Activated naive CD8-positive, alpha-beta T cell treated with anti-CD3 and anti-CD28 coated beads for 36 hours (primary cell): ENCODE measurements around the gene SDHAF4. TPM values are rescaled to one million over a fixed set of nuclear protein-coding genes. Genes with fewer than 3 reads are reported as not detected.
A peak's percentile ranks its signal among the peaks of the same experiment; 100 is the strongest.
"Not testable (repeated sequence)": the region's sequence is repeated elsewhere in the genome, so short reads cannot be mapped to it uniquely, and the experiment has no call there.

Experiments
- DNase-seq: peaks from one replicate; pipeline ENCODE4 v3.0.0; 2021
- H3K27ac Mint-ChIP-seq: one replicate; pipeline ENCODE4 v1.8.0; 2022; ENCODE audit warnings: mild to moderate bottlenecking, moderate library complexity, mixed read lengths
- H3K27me3 Mint-ChIP-seq: one replicate; pipeline ENCODE4 v1.8.0; 2022; ENCODE audit warnings: mild to moderate bottlenecking, mixed read lengths
- H3K36me3 Mint-ChIP-seq: one replicate; pipeline ENCODE4 v1.8.0; 2021; ENCODE audit warnings: mild to moderate bottlenecking, mixed read lengths
- H3K4me1 Mint-ChIP-seq: one replicate; pipeline ENCODE4 v1.8.0; 2021; ENCODE audit warnings: mixed read lengths
- H3K4me3 Mint-ChIP-seq: one replicate; pipeline ENCODE4 v1.8.0; 2022; ENCODE audit warnings: mild to moderate bottlenecking, moderate library complexity, mixed read lengths
- H3K9me3 Mint-ChIP-seq: one replicate; pipeline ENCODE4 v1.8.0; 2022; ENCODE audit warnings: mixed read lengths
- total RNA-seq, 2 experiments: library from RNA; stranded (reverse); gene quantifications; one replicate each; pipeline ENCODE4 v1.2.3, GENCODE V29; 2021

Gene SDHAF4
- total RNA-seq: 10 to 100 TPM; 10.2 to 13.1 TPM

DNA sequence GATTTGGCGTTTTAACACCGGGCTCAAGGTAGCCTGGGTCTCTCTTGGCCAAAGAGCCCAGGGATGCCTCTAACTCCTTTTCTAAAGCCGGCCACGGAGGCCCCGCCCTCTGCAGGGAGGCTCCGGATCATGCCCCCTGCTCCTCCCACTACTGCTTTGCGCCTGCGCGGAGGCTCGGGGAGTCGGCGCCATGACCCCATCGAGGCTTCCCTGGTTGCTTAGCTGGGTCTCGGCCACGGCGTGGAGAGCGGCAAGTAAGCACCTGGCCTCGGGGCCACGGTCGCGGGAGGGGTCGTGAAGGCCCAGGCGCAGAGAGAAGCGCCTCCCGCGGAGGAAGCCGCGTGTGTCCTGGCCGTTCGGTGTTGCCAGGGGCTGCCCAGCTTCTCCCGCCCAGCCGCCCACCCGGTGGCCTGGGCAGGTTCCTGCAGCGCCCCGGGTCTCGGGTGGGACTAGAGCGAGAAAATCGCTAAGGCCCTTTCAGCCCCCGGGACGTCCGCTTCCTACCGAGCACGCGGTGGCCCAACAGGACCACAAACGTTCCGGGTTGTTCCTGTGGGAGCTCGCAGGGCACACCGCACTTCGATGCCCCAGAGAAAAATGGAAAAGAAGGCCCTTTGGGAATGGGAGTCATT, at the start of gene SDHAF4:
SDHAF4 (plus strand) TSS at position 180 of the 632 bp plus-strand sequence; CDS start at position 191, 11 bp downstream.
- peak within 1 kb of the TSS; percentile 84 for H3K27ac Mint-ChIP-seq
- peak within 1 kb of the TSS; percentile 86 for H3K4me3 Mint-ChIP-seq
- peaks cover 4% of the 10 kb centered on the region for H3K27me3 Mint-ChIP-seq
- H3K9me3 Mint-ChIP-seq: no peaks in the 10 kb centered on the region
- H3K4me1 Mint-ChIP-seq: peaks cover 14% of the 10 kb centered on the region
- H3K36me3 Mint-ChIP-seq: peaks cover 19% of the 10 kb centered on the region
- peak; percentile 94 for DNase-seq

DNA sequence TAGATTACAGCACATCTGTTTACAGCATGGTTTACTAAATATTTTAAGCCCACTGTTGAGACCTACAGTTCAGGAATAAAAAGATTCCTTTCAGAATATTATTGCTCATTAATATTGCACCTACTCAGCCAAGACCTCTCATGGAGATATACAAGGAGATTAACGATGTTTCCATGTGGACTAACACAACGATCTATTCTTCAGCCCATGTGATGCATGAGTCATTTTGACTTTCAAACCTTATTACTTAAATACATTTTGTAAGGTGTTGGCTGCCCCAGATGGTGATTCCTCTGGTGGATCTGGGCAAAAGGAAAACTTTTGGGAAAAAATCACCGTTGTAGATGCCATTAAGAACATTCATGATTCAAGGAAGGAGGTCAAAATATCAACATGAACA, 48.0 kb upstream of the SDHAF4 start:
- DNase-seq: no peak
- no peaks in the 10 kb centered on the region for H3K36me3 Mint-ChIP-seq
- H3K4me1 Mint-ChIP-seq: peaks cover 7% of the 10 kb centered on the region
- H3K27me3 Mint-ChIP-seq: no peaks in the 10 kb centered on the region
- H3K27ac Mint-ChIP-seq: no peak overlapping the region
- no peak overlapping the region for H3K4me3 Mint-ChIP-seq
- H3K9me3 Mint-ChIP-seq: no peaks in the 10 kb centered on the region

DNA sequence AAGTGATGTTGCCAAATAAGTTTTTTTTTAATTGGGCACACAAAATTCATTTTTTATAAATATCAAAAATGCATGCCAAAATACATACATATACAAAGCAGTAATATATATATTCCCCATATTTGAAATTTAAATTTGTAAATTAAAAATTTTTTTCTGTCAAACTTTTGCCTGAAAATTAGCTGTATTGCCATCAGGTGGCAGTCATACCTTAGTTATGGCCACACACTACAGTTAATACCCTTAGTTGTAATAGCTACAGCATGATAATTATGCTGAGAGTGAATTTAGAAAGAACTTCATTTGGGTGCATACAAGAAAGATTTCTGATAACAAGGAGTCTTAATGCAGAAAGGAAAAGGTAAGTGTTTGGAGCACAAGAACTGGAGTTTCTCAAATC, 46.2 kb upstream of the SDHAF4 start:
- Mint-ChIP-seq H3K27me3 (no peaks in the 10 kb centered on the region), H3K27ac (no peak overlapping the region), H3K4me3 (no peak overlapping the region), H3K4me1 (peaks cover 7% of the 10 kb centered on the region), H3K9me3 (no peaks in the 10 kb centered on the region), H3K36me3 (peaks cover 3% of the 10 kb centered on the region)
- DNase-seq: no peak

GRCh38 chr6:70524721-70525286, 41.9 kb upstream of the SDHAF4 start:
- Mint-ChIP-seq H3K4me1 (no peaks in the 10 kb centered on the region), H3K27me3 (no peaks in the 10 kb centered on the region), H3K4me3 (no peak overlapping the region), H3K27ac (no peak overlapping the region), H3K9me3 (no peaks in the 10 kb centered on the region), H3K36me3 (peaks cover 7% of the 10 kb centered on the region)
- DNase-seq: no peak

- Mint-ChIP-seq H3K9me3 (no peaks in the 10 kb centered on the region), H3K36me3 (peaks cover 7% of the 10 kb centered on the region), H3K27me3 (no peaks in the 10 kb centered on the region), H3K4me3 (no peak overlapping the region), H3K27ac (no peak overlapping the region), H3K4me1 (peaks cover 6% of the 10 kb centered on the region)
- DNase-seq: no peak
Observed at GRCh38 chr6:70527071-70527737, 39.5 kb upstream of the SDHAF4 start.

GRCh38 chr6:70530023-70530422, 36.7 kb upstream of the SDHAF4 start:
- no peaks in the 10 kb centered on the region for H3K9me3 Mint-ChIP-seq
- H3K36me3 Mint-ChIP-seq: peaks cover 4% of the 10 kb centered on the region
- H3K4me1 Mint-ChIP-seq: peaks cover 6% of the 10 kb centered on the region
- H3K4me3 Mint-ChIP-seq: no peak overlapping the region
- no peak overlapping the region for H3K27ac Mint-ChIP-seq
- no peak for DNase-seq
- no peaks in the 10 kb centered on the region for H3K27me3 Mint-ChIP-seq

DNA sequence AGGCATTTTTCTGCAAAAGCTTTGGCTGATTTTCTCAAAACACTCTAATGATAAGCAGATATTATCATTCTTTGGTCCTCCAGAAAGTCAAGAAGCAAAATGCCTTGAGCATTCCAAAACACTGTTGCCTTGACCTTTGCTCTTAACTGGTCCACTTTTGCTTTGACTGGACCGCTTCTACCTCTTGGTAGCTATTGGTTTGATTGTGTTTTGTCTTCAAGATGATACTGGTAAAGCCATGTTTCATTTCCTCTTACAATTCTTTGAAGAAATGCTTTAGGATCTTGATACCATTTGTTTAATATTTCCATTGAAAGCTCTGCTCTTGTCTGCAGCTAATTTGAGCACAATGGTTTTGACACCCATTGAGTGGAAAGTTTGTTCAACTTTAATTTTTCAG, 35.6 kb upstream of the SDHAF4 start:
- no peak for DNase-seq
- Mint-ChIP-seq H3K27me3 (no peaks in the 10 kb centered on the region), H3K27ac (no peak overlapping the region), H3K4me3 (no peak overlapping the region), H3K9me3 (no peaks in the 10 kb centered on the region), H3K4me1 (peaks cover 6% of the 10 kb centered on the region), H3K36me3 (peaks cover 3% of the 10 kb centered on the region)

DNA sequence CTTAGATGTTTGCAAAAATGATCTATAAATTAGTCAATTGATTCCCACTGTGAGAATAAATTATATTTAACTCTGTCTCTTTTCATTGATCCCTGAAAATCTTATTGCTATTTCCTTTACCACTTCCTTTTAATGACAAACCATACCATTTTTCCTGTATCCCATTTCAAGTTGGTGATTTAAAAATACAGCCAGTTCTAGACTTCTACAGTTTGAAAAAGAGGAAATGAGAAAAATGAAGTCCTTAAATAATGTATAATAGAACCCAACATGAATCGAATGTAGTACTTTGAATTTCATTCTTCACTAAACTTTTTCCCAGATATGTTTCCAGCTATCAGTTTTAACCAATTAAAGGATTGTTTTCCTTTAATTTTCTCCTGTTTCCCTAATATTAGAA, 29.5 kb upstream of the SDHAF4 start:
- Mint-ChIP-seq H3K9me3 (no peaks in the 10 kb centered on the region), H3K36me3 (peaks cover 8% of the 10 kb centered on the region), H3K4me3 (no peak overlapping the region), H3K27ac (no peak overlapping the region), H3K27me3 (no peaks in the 10 kb centered on the region), H3K4me1 (peaks cover 3% of the 10 kb centered on the region)
- no peak for DNase-seq

GRCh38 chr6:70538376-70538775, 28.4 kb upstream of the SDHAF4 start:
- H3K9me3 Mint-ChIP-seq: no peaks in the 10 kb centered on the region
- H3K4me3 Mint-ChIP-seq: no peak overlapping the region
- H3K4me1 Mint-ChIP-seq: peaks cover 3% of the 10 kb centered on the region
- H3K27ac Mint-ChIP-seq: no peak overlapping the region
- DNase-seq: no peak
- peaks cover 8% of the 10 kb centered on the region for H3K36me3 Mint-ChIP-seq
- no peaks in the 10 kb centered on the region for H3K27me3 Mint-ChIP-seq

DNA sequence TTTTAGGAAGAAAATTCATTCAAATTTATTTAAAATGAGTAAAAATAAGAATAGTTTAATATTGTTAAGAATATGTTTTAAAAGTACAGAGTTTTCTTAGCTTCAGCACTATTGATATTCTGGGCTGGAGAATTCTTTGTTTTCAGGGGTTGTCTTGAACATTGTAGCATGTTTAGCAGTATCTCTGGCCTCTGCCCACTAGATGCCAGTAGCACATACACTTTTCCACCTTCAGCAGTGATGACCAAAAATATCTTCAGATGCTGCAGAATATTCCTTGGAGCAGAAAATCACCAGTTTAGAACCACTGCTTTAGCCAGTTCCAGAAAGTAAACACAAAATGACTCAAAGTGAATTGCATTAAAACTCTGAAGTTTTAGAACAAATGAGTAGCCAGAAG, 19.4 kb upstream of the SDHAF4 start:
- H3K27ac Mint-ChIP-seq: no peak overlapping the region
- no peak for DNase-seq
- H3K27me3 Mint-ChIP-seq: no peaks in the 10 kb centered on the region

DNA sequence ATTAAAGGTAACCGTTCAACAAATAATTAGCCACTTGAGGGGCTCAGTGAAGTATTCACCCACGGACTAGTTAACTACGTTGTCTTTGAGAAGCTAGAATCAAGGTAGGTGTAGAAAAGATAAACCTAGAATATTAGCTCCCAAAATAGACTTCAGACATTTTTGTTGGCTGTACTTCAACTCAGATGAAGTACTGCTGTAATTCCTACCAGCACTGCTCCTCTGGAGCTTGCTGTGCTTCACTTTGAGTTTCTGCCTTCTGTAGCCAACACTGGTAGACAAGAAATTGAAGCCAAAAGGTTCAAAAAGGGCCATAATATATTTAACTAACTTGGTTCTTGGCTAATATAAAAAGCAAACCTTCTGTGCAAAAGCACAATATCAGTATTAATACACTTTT, 18.8 kb upstream of the SDHAF4 start:
- H3K36me3 Mint-ChIP-seq: no peaks in the 10 kb centered on the region
- DNase-seq: no peak
- no peaks in the 10 kb centered on the region for H3K27me3 Mint-ChIP-seq
- H3K27ac Mint-ChIP-seq: no peak overlapping the region
- H3K9me3 Mint-ChIP-seq: no peaks in the 10 kb centered on the region
- H3K4me3 Mint-ChIP-seq: no peak overlapping the region
- H3K4me1 Mint-ChIP-seq: no peaks in the 10 kb centered on the region

More for the DNA sequence above, 19.4 kb upstream of the SDHAF4 start:
- Mint-ChIP-seq H3K36me3 (no peaks in the 10 kb centered on the region), H3K4me1 (no peaks in the 10 kb centered on the region), H3K9me3 (no peaks in the 10 kb centered on the region), H3K4me3 (no peak overlapping the region)

GRCh38 chr6:70549327-70549726, 17.4 kb upstream of the SDHAF4 start:
- H3K4me1 Mint-ChIP-seq: no peaks in the 10 kb centered on the region
- H3K9me3 Mint-ChIP-seq: no peaks in the 10 kb centered on the region
- DNase-seq: no peak
- H3K27ac Mint-ChIP-seq: no peak overlapping the region
- no peak overlapping the region for H3K4me3 Mint-ChIP-seq
- H3K27me3 Mint-ChIP-seq: no peaks in the 10 kb centered on the region
- H3K36me3 Mint-ChIP-seq: no peaks in the 10 kb centered on the region

DNA sequence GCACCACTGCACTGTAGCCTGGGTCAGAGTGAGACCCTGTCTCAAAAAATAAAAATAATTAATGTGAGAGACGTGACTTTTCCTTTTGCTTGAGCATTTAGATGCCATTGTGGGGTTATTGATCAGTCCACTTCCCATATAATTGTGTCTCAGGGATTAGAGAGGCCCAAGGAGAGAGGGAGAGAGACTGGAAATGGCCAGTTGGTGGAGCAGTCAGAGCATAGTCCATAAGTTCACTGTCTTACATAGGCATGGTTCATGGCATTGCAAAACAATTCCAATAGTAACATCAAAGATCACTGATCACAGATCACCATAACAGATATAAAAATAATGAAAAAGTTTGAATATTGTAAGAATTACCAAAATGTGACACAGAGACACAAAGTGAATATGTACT, 15.2 kb upstream of the SDHAF4 start:
- no peak overlapping the region for H3K4me3 Mint-ChIP-seq
- H3K27ac Mint-ChIP-seq: no peak overlapping the region
- DNase-seq: no peak
- H3K36me3 Mint-ChIP-seq: no peaks in the 10 kb centered on the region
- no peaks in the 10 kb centered on the region for H3K4me1 Mint-ChIP-seq
- H3K27me3 Mint-ChIP-seq: no peaks in the 10 kb centered on the region
- H3K9me3 Mint-ChIP-seq: no peaks in the 10 kb centered on the region

GRCh38 chr6:70552286-70552940, 14.3 kb upstream of the SDHAF4 start:
- not testable (repeated sequence) for H3K4me3 Mint-ChIP-seq, H3K4me1 Mint-ChIP-seq, H3K36me3 Mint-ChIP-seq, H3K27me3 Mint-ChIP-seq, H3K9me3 Mint-ChIP-seq, H3K27ac Mint-ChIP-seq, DNase-seq

GRCh38 chr6:70552974-70553373, 13.8 kb upstream of the SDHAF4 start:
- no peak overlapping the region for H3K27ac Mint-ChIP-seq
- H3K27me3 Mint-ChIP-seq: no peaks in the 10 kb centered on the region
- peaks cover 3% of the 10 kb centered on the region for H3K36me3 Mint-ChIP-seq
- DNase-seq: no peak
- H3K4me1 Mint-ChIP-seq: peaks cover 11% of the 10 kb centered on the region
- no peaks in the 10 kb centered on the region for H3K9me3 Mint-ChIP-seq
- no peak overlapping the region for H3K4me3 Mint-ChIP-seq
